Measurements from ENCODE around the gene SEPTIN8.
A peak's percentile ranks its signal among the peaks of the same experiment; 100 is the strongest.

The SEPTIN8 gene

GRCh38 chr5:132779961-132780360, 2.9 kb upstream of the SEPTIN8 start:
- no peak for DNase-seq

DNA sequence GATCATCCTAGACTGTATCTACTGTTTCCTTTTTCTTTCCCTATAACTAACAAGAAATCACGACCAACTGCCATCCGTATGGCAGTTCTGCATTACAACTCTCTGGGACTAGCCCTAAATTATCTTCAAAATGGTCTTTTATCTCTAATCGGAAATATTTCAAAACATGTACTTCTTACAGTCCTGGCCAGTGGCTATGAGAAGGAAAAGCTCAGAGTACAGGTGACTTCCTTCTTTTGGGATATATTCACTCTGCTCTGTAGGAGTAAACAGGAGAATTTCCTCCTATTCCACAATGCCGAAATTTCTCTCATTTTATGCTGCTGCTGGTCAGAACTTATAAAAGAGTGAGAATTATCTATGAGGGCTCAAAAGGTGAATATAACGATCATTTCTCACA, 1.8 kb upstream of the SEPTIN8 start:
- DNase-seq = no peak

DNA sequence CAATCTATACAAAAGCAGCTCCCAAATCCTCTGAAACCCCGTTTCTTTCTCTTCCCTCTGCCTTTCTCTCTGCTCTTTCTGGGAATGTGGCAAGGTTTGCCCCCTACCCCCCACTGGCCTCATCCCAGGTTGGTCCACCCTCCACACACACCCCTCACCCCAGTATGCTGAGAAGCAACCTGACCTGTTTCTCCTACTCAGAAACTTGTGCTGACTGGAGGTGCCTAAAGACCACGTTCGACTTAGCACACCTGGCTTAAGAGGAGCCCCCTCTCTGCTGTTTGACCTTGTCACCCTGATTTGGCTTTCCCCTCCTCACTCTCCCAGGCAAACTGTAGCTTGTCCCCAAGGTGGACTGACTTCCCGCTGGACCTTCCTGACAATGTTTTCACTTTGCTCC, 1.1 kb upstream of the SEPTIN8 start:
- DNase-seq = no peak

GRCh38 chr5:132776938-132777208, 166 bp downstream of the SEPTIN8 start:
- no peak for DNase-seq

- peak in 1 of 2 experiments; percentile 40 for DNase-seq
Observed at GRCh38 chr5:132776131-132776937, 705 bp downstream of the SEPTIN8 start.

- DNase-seq = no peak
Observed at GRCh38 chr5:132775476-132775961, 1.5 kb downstream of the SEPTIN8 start.

DNA sequence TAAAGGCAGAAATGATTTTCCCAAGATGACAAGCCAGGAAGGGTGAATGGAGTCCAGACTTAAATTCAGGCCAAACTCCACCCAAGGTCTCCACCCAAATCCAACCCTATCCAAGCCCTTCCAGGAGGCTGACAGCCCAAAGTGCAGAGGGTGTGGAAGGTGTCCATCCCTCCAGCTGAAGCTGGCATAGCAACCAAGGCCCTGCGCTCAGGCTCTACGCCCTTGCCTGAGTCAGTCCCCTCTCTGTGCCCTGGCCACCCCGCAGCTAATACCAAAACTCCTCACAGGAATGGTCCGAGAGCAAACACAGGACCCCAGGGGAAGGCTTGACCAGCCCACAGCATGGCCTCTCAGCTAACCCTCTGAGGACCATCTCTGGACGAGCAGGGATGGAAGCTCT, 2.1 kb downstream of the SEPTIN8 start:
- DNase-seq = no peak

DNA sequence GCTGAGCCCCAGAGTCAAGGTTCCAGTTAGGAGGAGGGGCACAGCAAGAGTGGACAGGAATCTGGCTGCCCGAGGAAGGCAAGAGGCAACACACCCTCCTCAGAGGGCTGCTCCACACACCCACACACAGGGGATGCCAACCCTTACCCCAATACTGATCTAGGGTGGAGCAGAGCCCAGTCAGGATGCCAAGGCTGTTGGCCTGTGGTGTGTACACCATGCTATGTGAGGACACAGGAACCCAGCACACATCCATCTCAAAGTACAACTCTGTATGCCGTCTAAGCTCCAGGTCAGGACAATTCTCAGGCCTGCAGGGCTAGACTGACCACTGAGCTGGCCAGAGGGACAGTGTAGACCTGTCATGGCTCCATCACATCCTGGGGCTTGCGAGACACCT, 2.6 kb downstream of the SEPTIN8 start:
- DNase-seq = no peak

DNA sequence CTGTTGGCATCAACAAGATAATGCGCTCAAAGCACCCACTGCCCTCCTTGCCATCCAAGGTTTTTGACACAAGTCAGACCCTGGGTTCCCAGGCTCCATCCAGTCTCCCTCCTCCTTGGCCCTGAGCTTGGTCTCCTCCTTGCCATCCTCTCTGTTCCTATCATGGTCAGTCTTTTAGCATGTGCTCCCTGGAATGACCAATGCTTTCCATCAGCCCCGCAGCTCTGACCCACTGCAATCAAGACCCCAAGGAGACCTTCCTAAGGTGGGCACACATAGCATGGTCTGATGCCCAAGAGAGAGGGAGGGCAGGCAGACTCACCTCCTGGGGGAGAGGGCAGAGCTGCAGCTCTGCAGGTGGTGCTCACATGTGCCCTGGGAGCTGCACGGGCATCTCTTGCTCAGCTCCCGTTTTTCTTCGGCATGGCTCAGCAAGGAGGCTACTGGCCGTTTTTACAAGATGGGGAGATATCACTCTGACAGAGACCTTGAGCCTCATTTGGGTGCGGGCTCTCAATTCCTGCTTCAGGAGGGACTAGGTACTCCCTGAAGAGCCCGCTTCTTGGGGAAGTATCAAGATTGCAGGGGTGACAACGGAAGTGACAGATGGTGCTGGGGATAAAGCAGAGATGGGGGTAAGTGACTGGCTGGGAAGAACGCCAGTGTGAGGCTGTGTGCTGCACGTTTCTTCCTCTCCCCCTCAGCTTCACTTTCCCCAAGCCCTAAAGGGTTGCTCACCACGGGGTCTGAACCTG, 3.3 kb downstream of the SEPTIN8 start:
- DNase-seq = no peak

DNA sequence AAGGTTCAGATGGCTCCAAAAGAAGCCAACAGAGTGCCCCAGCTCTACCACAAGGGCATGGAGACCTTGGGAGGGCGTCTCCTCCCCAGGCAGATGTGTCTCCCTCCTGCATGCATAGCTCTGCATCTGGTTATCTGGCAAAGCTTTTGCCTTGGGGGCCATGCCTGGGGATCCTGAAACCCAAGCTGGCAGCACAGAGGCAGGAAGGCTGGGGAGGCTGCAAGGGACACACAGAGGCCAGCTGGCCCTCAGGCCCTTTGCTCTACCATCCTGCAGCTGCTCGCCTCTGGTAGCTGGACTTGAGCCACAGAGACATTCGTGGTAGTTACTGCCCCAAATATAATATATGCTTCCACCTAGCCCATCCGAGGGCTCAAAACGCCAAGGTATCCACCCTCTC, 3.9 kb downstream of the SEPTIN8 start:
- no peak for DNase-seq

DNA sequence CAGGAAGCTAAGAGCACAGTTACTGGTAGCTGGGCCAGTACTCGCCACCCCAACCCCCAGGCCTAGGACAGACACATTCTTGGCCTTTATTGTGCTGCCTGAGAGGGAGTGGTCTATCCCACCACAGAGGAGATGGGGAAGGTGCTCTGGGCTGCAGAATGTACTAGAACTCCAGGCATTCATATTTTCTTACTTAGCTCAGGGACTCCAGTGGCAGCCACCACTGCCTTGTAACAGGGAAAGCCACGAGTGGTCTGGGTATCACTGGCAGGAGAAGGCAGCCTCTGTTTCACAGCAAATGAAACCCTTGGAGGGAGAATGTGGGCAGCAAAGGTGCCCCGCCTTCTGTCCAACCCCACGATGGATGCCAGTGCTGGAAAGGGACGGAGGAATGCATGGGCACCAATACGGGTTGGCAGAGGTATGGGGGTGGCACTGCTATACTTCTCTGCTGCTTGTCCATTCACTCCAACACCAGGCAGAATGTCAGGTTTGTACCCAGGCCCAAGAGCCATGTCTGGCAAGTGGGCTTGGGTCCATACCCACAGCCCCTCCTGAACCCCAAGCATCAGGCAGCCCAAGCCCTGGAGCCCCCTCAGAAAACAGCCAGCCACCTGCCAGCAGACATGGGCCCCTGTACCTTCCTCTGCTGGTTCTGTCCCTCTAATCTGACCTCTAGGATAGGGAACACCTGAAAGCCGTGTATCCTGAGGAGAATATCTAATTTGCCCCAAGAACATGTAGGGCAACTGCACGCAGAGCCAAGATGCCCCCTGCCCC, 4.6 kb downstream of the SEPTIN8 start:
- DNase-seq = no peak

DNA sequence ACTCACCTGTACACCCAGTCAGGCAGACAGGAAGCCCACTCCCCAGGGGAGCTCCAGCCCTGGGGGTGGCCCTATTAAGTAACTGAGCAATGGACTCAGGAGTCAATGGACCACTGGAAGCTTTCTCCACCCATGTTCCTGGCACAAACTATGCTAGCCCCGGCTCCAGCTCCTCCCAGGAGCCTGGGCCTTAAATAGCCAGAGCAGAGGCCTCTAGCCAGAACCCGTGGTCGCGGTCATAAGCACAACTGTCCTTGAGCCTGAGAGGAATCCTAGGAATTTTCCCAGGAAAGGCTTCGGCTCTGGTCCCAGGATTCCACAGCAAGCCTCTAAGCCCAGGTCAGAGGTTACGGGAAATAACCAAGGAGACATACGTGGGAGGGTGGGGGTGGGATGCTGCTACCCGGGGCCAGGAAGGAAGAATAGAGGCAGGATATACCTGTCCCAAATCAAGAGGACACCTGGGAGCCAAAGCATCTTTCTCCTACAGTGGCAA, 5.5 kb downstream of the SEPTIN8 start:
- DNase-seq = no peak

GRCh38 chr5:132770476-132771159, 6.4 kb downstream of the SEPTIN8 start:
- DNase-seq = no peak

GRCh38 chr5:132768485-132768868, 8.6 kb downstream of the SEPTIN8 start:
- DNase-seq = no peak

- no peak for DNase-seq
Observed at GRCh38 chr5:132767150-132767549, 9.9 kb downstream of the SEPTIN8 start.

- no peak for DNase-seq
Observed at GRCh38 chr5:132766806-132767055, 10.3 kb downstream of the SEPTIN8 start.

DNA sequence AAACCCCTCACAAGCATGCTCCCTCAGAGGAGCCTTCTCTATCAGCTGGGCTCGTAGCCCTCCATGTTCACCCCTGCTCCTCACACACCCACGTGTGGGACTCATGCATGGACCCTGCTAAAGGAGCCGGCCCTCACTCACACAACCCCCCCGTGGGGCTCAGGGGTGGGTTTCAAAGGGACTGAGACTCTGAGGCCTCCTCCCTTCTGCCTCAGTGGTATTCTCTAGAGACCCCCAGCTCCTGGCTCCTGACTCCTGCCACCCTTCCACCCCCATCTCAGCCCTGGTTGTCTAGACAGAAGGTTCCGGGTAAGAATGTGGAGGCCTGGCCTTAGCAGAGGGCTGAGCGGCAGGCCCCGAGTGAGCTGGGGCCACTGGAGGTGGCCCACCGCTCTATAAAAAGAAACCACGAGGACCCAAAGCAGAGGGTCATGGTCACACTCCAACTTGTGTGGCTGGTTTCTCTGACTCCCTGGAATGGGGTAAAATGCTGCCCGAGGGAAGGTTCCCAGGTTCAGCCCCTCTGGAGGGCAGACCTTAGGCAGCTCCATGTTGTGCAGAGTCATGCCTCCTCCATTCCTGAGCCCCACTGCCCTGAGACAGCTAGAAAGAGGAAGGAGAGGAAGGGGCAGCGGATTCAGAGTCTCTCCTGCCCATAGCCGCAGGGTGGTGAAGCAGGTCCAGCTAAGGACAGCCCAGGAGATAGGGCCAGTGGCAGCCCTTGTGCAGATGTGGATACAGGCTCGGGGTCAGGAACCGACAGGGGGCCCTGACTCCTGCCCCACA, 10.8 kb downstream of the SEPTIN8 start:
- DNase-seq = no peak

GRCh38 chr5:132765311-132766019, 11.6 kb downstream of the SEPTIN8 start:
- no peak for DNase-seq

DNA sequence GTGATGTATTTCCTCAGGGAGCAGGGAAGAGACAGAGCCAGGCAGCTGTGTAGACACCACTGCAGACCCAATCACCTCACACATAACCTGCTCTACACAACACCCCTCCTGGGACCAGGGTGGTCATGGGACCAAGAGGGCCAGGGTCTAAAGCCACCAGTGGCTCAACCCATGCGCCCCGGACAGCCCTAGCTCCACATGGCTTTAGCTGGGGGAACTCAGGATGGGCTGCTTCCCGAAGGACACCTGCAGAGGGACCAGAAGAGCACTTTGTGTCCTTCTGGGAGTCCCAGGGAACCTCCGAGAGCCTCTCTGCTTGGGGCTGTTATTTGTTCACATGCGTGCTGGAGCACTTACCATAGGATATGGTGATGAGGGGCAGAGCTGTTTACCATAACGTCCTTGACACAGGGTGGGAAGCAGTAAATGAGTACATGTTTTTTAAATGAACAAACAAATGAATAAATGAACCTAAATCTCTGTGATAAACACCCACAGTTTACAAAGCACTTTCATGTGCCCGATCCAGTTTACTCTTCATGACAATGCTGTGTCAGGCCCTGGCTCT, 12.3 kb downstream of the SEPTIN8 start:
- DNase-seq = no peak

DNA sequence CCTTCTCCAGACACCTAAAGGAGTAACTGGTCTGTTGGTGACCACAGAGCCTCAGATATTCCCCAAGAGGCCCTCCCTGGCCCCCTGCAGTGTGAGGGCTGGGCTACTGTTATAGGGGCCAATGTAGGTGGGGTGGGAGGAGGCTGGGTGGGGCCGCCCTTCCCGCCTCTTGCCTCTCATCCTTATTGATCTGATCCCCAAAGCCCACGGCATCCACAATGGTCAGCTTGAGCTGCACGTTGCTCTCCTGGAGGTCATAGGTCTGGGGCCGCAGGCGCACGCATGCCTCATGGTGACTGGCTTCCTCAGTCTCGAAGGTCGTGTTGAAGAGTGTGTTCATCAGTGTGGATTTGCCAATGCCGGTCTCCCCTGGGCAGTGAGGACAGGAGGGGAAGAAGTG, 13.0 kb downstream of the SEPTIN8 start:
- DNase-seq = no peak

Measured in SW 1271 (cell line).